Measurements from ENCODE around the gene MKKS.
"Not testable (repeated sequence)": the region's sequence is repeated elsewhere in the genome, so short reads cannot be mapped to it uniquely, and the experiment has no call there.

The MKKS gene

GRCh38 chr20:10411673-10412072 is 22.3 kb downstream of the MKKS start:
- no peak for DNase-seq

- DNase-seq = no peak
Observed at GRCh38 chr20:10408108-10408813, 25.8 kb downstream of the MKKS start.

- no peak for DNase-seq
Observed at GRCh38 chr20:10404959-10405530, 29.0 kb downstream of the MKKS start.

GRCh38 chr20:10404023-10404628 is 29.9 kb downstream of the MKKS start:
- DNase-seq = no peak

GRCh38 chr20:10402938-10403608 is 30.9 kb downstream of the MKKS start:
- DNase-seq = no peak

GRCh38 chr20:10398834-10399369 is 35.1 kb downstream of the MKKS start:
- no peak for DNase-seq

- DNase-seq = not testable (repeated sequence)
Observed at GRCh38 chr20:10394752-10395151, 39.3 kb downstream of the MKKS start.

- no peak for DNase-seq
Observed at GRCh38 chr20:10390709-10391108, 43.3 kb downstream of the MKKS start.

GRCh38 chr20:10388597-10388996 is 45.4 kb downstream of the MKKS start:
- DNase-seq = no peak

GRCh38 chr20:10387686-10388085 is 46.3 kb downstream of the MKKS start:
- DNase-seq = no peak

GRCh38 chr20:10385850-10386544 is 48.0 kb downstream of the MKKS start:
- DNase-seq = no peak

- DNase-seq = no peak
Observed at GRCh38 chr20:10381477-10381876, 52.5 kb downstream of the MKKS start.

GRCh38 chr20:10379761-10380160 is 54.3 kb downstream of the MKKS start:
- DNase-seq = no peak

- no peak for DNase-seq
Observed at GRCh38 chr20:10376270-10377075, 57.5 kb downstream of the MKKS start.

GRCh38 chr20:10375191-10375590 is 58.8 kb downstream of the MKKS start:
- no peak for DNase-seq

- DNase-seq = no peak
Observed at GRCh38 chr20:10374036-10374435, 60.0 kb downstream of the MKKS start.

- DNase-seq = no peak
Observed at GRCh38 chr20:10371467-10371866, 62.6 kb downstream of the MKKS start.

GRCh38 chr20:10370091-10370887 is 63.7 kb downstream of the MKKS start:
- DNase-seq = no peak

- DNase-seq = no peak
Observed at GRCh38 chr20:10369723-10370090, 64.3 kb downstream of the MKKS start.

GRCh38 chr20:10368702-10369041 is 65.3 kb downstream of the MKKS start:
- no peak for DNase-seq

GRCh38 chr20:10367943-10368701 is 65.9 kb downstream of the MKKS start:
- no peak for DNase-seq
